ENCODE measurements around the gene TMED10.

GRCh38 chr14:75123991-75124390, 52.4 kb downstream of the TMED10 start:
- TF ChIP-seq CTCF (IDR thresholded peaks at IDR 0.05 in 8 of 11, conservative IDR thresholded peaks at IDR 0.05 in 3 of 11) (no peak), POLR2A (IDR thresholded peaks at IDR 0.05) (no peak), POLR2AphosphoS5 (IDR thresholded peaks at IDR 0.05) (peak in 1 of 3 donors; percentile 70)

Measured in spleen (tissue), 7 donors.